MM.1S (cell line): ENCODE results near the gene ARMC9.

Experiments used
- DNase-seq: peaks from one replicate; pipeline ENCODE4 v3.0.0-alpha.2; 2015
- H2AFZ ChIP-seq: fragments of 300-600 bp; sonication (generic); 2 replicates; pipeline ENCODE4 v1.6.0; 2016; ENCODE audit warnings: antibody characterized with exemption, low read length
- H3F3A ChIP-seq: fragments of 300-600 bp; sonication (generic); 2 replicates; pipeline ENCODE4 v1.6.1; 2016; ENCODE audit warnings: mild to moderate bottlenecking, antibody characterized with exemption, low read length, moderate library complexity, mixed read lengths; ENCODE audit not compliant: insufficient read depth
- H3K27ac ChIP-seq: fragments of 300-600 bp; sonication (generic); 2 replicates; pipeline ENCODE4 v1.5.1; 2016; ENCODE audit warnings: mild to moderate bottlenecking, low read length
- H3K27me3 ChIP-seq: fragments of 300-600 bp; sonication (generic); replicated peaks from 2 replicates; pipeline ENCODE4 v1.6.0; 2016; ENCODE audit warnings: low read length; ENCODE audit not compliant: insufficient read depth
- H3K36me3 ChIP-seq: fragments of 300-600 bp; sonication (generic); replicated peaks from 2 replicates; pipeline ENCODE4 v1.6.1; 2016; ENCODE audit warnings: mild to moderate bottlenecking, low read length, mixed read lengths; ENCODE audit not compliant: insufficient read depth
- H3K4me1 ChIP-seq: fragments of 300-600 bp; sonication (generic); 2 replicates; pipeline ENCODE4 v1.6.1; 2016; ENCODE audit warnings: low read length, mixed read lengths
- H3K4me2 ChIP-seq: fragments of 300-600 bp; sonication (generic); 2 replicates; pipeline ENCODE4 v1.6.0; 2016; ENCODE audit warnings: low read depth, low read length
- H3K4me3 ChIP-seq: fragments of 300-600 bp; sonication (generic); 2 replicates; pipeline ENCODE4 v1.5.1; 2016; ENCODE audit warnings: low read length, mixed read lengths
- H3K79me2 ChIP-seq: fragments of 300-600 bp; sonication (generic); 2 replicates; pipeline ENCODE4 v1.6.1; 2016; ENCODE audit warnings: mixed run types, low read length, mixed read lengths
- H3K9ac ChIP-seq: fragments of 300-600 bp; sonication (generic); 2 replicates; pipeline ENCODE4 v1.6.1; 2016; ENCODE audit warnings: low read length, mixed read lengths
- H3K9me2 ChIP-seq: fragments of 300-600 bp; sonication (generic); replicated peaks from 2 replicates; pipeline ENCODE4 v1.6.1; 2016; ENCODE audit warnings: mild to moderate bottlenecking, low read length, mixed read lengths; ENCODE audit not compliant: insufficient read depth
- H3K9me3 ChIP-seq: fragments of 300-600 bp; sonication (generic); replicated peaks from 2 replicates; pipeline ENCODE4 v1.6.1; 2016; ENCODE audit warnings: mild to moderate bottlenecking, low read length, mixed read lengths; ENCODE audit not compliant: insufficient read depth
- H4K20me1 ChIP-seq: fragments of 300-600 bp; sonication (generic); 2 replicates; pipeline ENCODE4 v1.6.1; 2016; ENCODE audit warnings: mild to moderate bottlenecking, low read length, moderate library complexity, mixed read lengths; ENCODE audit not compliant: insufficient read depth
- EZH2 ChIP-seq: fragments of 300-600 bp; sonication (generic); optimal IDR thresholded peaks from 2 replicates; pipeline ENCODE3; 2017; ENCODE audit warnings: low read depth, mild to moderate bottlenecking, antibody characterized with exemption, low read length, mixed read lengths
- EZH2phosphoT487 ChIP-seq: fragments of 300-600 bp; sonication (generic); IDR thresholded peaks from 2 replicates; pipeline ENCODE4 v1.6.1; 2018; ENCODE audit warnings: antibody characterized with exemption, low read length
- TF ChIP-seq, protein P1 (sequence below): fragments of 300-600 bp; sonication (generic); IDR thresholded peaks from 2 replicates; pipeline ENCODE4 v1.5.1; 2016; ENCODE audit warnings: antibody characterized with exemption, low read length, mixed read lengths

ARMC9 gene

DNA sequence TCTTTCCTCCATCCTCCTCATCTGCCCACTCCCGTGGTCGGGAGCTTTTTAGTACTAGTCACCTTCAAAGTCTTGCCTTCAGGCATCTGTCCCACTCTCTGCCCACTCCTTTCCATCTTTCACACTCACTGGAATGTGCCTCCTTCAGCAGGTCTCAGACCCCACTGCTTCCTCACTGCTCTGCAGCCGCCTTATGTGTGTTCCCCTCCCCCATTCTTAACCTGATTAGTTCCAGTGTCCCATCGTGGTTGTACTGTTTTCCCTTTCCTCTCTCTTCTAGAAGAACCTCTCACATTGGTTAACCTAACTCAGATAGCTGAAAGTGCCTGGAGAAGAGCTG is 3.0 kb downstream of the ARMC9 start:
- DNase-seq: no peak
- no peak for TF ChIP-seq EZH2
- Histone ChIP-seq H3F3A (no peaks in the 10 kb centered on the region), H3K4me1 (no peaks in the 10 kb centered on the region; the same call in 1 of the 2 replicates), H3K4me2 (no peak overlapping the region), H3K9me3 (no peaks in the 10 kb centered on the region), H3K27me3 (0 out of 2 replicates have a peak, but pooled peaks cover 3% of the 10 kb centered on the region), H4K20me1 (no peaks in the 10 kb centered on the region), H2AFZ (no peak overlapping the region), H3K9ac (no peak overlapping the region), H3K79me2 (no peaks in the 10 kb centered on the region), H3K4me3 (no peak overlapping the region), H3K36me3 (no peaks in the 10 kb centered on the region), H3K27ac (no peak overlapping the region), H3K9me2 (no peaks in the 10 kb centered on the region)

DNA sequence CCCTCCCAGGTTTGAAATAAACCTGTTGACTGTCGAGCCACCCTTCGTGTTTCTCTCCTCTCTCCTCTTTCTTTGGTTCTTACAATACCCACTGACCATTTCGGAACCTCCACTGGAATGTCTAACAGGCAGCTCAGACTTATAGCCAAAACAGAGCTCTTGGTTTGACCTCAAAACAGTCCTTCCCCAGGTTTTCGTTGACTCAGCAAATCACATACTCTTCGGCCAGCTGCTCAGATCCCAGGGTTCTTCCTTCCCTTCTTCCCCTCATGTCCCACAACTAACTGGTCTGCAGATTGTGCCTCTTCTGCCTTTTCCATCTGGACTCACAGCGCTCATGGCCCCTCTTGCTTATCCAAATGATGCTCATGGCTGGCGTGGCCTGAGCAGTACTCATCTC is 4.7 kb downstream of the ARMC9 start:
- Histone ChIP-seq H3K4me1 (peaks cover 2% of the 10 kb centered on the region), H3K79me2 (no peaks in the 10 kb centered on the region), H3K9ac (no peak overlapping the region), H3K4me3 (no peak overlapping the region), H3K27ac (no peak overlapping the region), H2AFZ (no peak overlapping the region), H3K36me3 (no peaks in the 10 kb centered on the region), H3K4me2 (no peak overlapping the region), H3K9me2 (no peaks in the 10 kb centered on the region), H3K9me3 (no peaks in the 10 kb centered on the region), H4K20me1 (no peaks in the 10 kb centered on the region), H3F3A (no peaks in the 10 kb centered on the region), H3K27me3 (no peaks in the 10 kb centered on the region)
- TF ChIP-seq, protein P1, sequence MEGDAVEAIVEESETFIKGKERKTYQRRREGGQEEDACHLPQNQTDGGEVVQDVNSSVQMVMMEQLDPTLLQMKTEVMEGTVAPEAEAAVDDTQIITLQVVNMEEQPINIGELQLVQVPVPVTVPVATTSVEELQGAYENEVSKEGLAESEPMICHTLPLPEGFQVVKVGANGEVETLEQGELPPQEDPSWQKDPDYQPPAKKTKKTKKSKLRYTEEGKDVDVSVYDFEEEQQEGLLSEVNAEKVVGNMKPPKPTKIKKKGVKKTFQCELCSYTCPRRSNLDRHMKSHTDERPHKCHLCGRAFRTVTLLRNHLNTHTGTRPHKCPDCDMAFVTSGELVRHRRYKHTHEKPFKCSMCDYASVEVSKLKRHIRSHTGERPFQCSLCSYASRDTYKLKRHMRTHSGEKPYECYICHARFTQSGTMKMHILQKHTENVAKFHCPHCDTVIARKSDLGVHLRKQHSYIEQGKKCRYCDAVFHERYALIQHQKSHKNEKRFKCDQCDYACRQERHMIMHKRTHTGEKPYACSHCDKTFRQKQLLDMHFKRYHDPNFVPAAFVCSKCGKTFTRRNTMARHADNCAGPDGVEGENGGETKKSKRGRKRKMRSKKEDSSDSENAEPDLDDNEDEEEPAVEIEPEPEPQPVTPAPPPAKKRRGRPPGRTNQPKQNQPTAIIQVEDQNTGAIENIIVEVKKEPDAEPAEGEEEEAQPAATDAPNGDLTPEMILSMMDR: no peak
- no peak for TF ChIP-seq EZH2
- TF ChIP-seq EZH2phosphoT487: no peak
- no peak for DNase-seq

DNA sequence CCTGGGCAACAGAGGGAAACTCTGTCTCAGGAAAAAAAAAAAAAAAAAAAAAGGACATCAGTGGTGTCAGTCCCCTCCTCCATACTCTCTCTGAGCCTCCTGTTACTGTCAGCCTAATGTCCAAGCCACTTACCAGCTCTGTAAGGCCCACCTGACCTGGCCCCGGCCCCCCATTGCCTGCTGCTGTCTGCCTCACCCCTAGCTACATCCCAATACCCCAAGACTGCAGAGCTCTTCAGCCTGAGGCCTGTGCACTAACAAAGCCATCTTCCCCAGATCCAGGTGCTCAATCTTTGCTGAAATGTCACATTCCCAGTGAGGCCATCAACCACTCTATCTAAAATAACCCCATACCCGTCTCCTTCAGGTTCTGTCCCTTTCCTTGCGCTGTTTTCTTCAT is 5.7 kb downstream of the ARMC9 start:
- DNase-seq: no peak
- Histone ChIP-seq H3K79me2 (no peaks in the 10 kb centered on the region), H3K27me3 (no peaks in the 10 kb centered on the region), H3K4me3 (no peak overlapping the region), H3F3A (no peaks in the 10 kb centered on the region), H3K27ac (no peak overlapping the region), H3K9ac (no peak overlapping the region), H3K4me1 (peaks cover 7% of the 10 kb centered on the region), H4K20me1 (no peaks in the 10 kb centered on the region), H2AFZ (no peak overlapping the region), H3K9me2 (no peaks in the 10 kb centered on the region), H3K4me2 (no peak overlapping the region), H3K36me3 (no peaks in the 10 kb centered on the region), H3K9me3 (no peaks in the 10 kb centered on the region)
- TF ChIP-seq EZH2phosphoT487: no peak
- no peak for TF ChIP-seq EZH2
- TF ChIP-seq, protein P1: no peak

DNA sequence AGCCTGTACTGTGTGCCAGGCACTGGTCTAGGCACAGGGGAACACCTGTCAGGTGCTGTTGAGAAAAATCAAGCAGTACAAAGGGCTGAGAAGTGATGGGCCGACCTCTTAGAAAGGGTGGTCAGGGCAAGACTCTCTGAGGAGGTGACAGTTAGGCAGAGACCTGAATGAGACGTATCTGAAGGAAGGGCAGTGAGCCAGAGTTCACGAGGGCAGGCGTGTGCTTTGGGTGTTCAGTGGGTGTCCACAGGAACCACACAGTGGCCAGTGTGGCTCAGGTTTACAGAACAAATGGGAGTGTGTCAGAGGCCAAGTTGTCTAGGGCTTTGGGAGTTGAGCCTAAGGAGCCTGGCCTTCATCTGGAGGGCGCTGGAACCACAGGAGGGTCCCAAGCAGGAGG is 6.2 kb downstream of the ARMC9 start:
- H3K4me1 ChIP-seq: peaks cover 7% of the 10 kb centered on the region
- TF ChIP-seq EZH2phosphoT487 (no peak), EZH2 (no peak)
- TF ChIP-seq, protein P1: no peak

More for the DNA sequence above, 6.2 kb downstream of the ARMC9 start:
- Histone ChIP-seq H3K9me2 (no peaks in the 10 kb centered on the region), H4K20me1 (no peaks in the 10 kb centered on the region), H3K9ac (no peak overlapping the region), H3K36me3 (no peaks in the 10 kb centered on the region), H2AFZ (no peak overlapping the region), H3K27ac (no peak overlapping the region), H3K79me2 (no peaks in the 10 kb centered on the region), H3K4me3 (no peak overlapping the region), H3K27me3 (no peaks in the 10 kb centered on the region), H3K9me3 (no peaks in the 10 kb centered on the region), H3K4me2 (no peak overlapping the region), H3F3A (no peaks in the 10 kb centered on the region)
- no peak for DNase-seq
